ENCODE results near the gene PDHA1.

DNA sequence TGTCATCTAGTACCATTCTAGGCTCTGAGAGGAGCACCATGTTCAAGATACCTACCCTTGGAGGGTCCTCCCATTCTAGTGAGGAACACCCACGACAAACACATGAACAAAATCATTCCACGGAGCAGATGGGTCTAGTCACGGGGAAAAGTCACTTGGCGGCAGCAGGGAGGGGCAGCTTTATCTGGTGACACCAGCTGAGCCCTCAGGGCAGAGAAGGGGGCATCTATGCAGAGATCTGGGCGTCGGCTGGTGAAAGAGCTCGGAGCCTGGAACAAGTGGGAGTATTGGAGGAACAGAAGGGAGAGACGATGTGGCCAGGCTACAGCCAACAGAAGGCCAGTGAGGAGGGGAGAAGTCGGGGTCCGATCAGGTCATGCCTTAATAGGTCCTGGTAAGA lies 11.9 kb upstream of the PDHA1 start:
- TF ChIP-seq EZH2 (IDR thresholded peaks at IDR 0.05; ENCODE audit: borderline replicate concordance, low read length): no peak
- TF ChIP-seq, protein P1, sequence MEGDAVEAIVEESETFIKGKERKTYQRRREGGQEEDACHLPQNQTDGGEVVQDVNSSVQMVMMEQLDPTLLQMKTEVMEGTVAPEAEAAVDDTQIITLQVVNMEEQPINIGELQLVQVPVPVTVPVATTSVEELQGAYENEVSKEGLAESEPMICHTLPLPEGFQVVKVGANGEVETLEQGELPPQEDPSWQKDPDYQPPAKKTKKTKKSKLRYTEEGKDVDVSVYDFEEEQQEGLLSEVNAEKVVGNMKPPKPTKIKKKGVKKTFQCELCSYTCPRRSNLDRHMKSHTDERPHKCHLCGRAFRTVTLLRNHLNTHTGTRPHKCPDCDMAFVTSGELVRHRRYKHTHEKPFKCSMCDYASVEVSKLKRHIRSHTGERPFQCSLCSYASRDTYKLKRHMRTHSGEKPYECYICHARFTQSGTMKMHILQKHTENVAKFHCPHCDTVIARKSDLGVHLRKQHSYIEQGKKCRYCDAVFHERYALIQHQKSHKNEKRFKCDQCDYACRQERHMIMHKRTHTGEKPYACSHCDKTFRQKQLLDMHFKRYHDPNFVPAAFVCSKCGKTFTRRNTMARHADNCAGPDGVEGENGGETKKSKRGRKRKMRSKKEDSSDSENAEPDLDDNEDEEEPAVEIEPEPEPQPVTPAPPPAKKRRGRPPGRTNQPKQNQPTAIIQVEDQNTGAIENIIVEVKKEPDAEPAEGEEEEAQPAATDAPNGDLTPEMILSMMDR (IDR thresholded peaks at IDR 0.05; ENCODE audit: low read length): no peak

All from OCI-LY1 (cell line).